MM.1S (cell line): ENCODE data around the gene YY1AP1.
"Not testable (repeated sequence)": the region's sequence is repeated elsewhere in the genome, so short reads cannot be mapped to it uniquely, and the experiment has no call there.

Experiments used
- DNase-seq: peaks from one replicate; pipeline ENCODE4 v3.0.0-alpha.2; 2015
- H2AFZ ChIP-seq: fragments of 300-600 bp; sonication (generic); 2 replicates; pipeline ENCODE4 v1.6.0; 2016; ENCODE audit warnings: antibody characterized with exemption, low read length
- H3F3A ChIP-seq: fragments of 300-600 bp; sonication (generic); 2 replicates; pipeline ENCODE4 v1.6.1; 2016; ENCODE audit warnings: mild to moderate bottlenecking, antibody characterized with exemption, low read length, moderate library complexity, mixed read lengths; ENCODE audit not compliant: insufficient read depth
- H3K27ac ChIP-seq: fragments of 300-600 bp; sonication (generic); 2 replicates; pipeline ENCODE4 v1.5.1; 2016; ENCODE audit warnings: mild to moderate bottlenecking, low read length
- H3K27me3 ChIP-seq: fragments of 300-600 bp; sonication (generic); replicated peaks from 2 replicates; pipeline ENCODE4 v1.6.0; 2016; ENCODE audit warnings: low read length; ENCODE audit not compliant: insufficient read depth
- H3K36me3 ChIP-seq: fragments of 300-600 bp; sonication (generic); replicated peaks from 2 replicates; pipeline ENCODE4 v1.6.1; 2016; ENCODE audit warnings: mild to moderate bottlenecking, low read length, mixed read lengths; ENCODE audit not compliant: insufficient read depth
- H3K4me1 ChIP-seq: fragments of 300-600 bp; sonication (generic); 2 replicates; pipeline ENCODE4 v1.6.1; 2016; ENCODE audit warnings: low read length, mixed read lengths
- H3K4me2 ChIP-seq: fragments of 300-600 bp; sonication (generic); 2 replicates; pipeline ENCODE4 v1.6.0; 2016; ENCODE audit warnings: low read depth, low read length
- H3K4me3 ChIP-seq: fragments of 300-600 bp; sonication (generic); 2 replicates; pipeline ENCODE4 v1.5.1; 2016; ENCODE audit warnings: low read length, mixed read lengths
- H3K79me2 ChIP-seq: fragments of 300-600 bp; sonication (generic); 2 replicates; pipeline ENCODE4 v1.6.1; 2016; ENCODE audit warnings: mixed run types, low read length, mixed read lengths
- H3K9ac ChIP-seq: fragments of 300-600 bp; sonication (generic); 2 replicates; pipeline ENCODE4 v1.6.1; 2016; ENCODE audit warnings: low read length, mixed read lengths
- H3K9me2 ChIP-seq: fragments of 300-600 bp; sonication (generic); replicated peaks from 2 replicates; pipeline ENCODE4 v1.6.1; 2016; ENCODE audit warnings: mild to moderate bottlenecking, low read length, mixed read lengths; ENCODE audit not compliant: insufficient read depth
- H3K9me3 ChIP-seq: fragments of 300-600 bp; sonication (generic); replicated peaks from 2 replicates; pipeline ENCODE4 v1.6.1; 2016; ENCODE audit warnings: mild to moderate bottlenecking, low read length, mixed read lengths; ENCODE audit not compliant: insufficient read depth
- H4K20me1 ChIP-seq: fragments of 300-600 bp; sonication (generic); 2 replicates; pipeline ENCODE4 v1.6.1; 2016; ENCODE audit warnings: mild to moderate bottlenecking, low read length, moderate library complexity, mixed read lengths; ENCODE audit not compliant: insufficient read depth
- CTCF ChIP-seq: fragments of 300-600 bp; sonication (generic); IDR thresholded peaks from 2 replicates; pipeline ENCODE4 v1.5.1; 2016; ENCODE audit warnings: antibody characterized with exemption, low read length, mixed read lengths
- EZH2 ChIP-seq: fragments of 300-600 bp; sonication (generic); optimal IDR thresholded peaks from 2 replicates; pipeline ENCODE3; 2017; ENCODE audit warnings: low read depth, mild to moderate bottlenecking, antibody characterized with exemption, low read length, mixed read lengths
- EZH2phosphoT487 ChIP-seq: fragments of 300-600 bp; sonication (generic); IDR thresholded peaks from 2 replicates; pipeline ENCODE4 v1.6.1; 2018; ENCODE audit warnings: antibody characterized with exemption, low read length

The YY1AP1 gene

DNA sequence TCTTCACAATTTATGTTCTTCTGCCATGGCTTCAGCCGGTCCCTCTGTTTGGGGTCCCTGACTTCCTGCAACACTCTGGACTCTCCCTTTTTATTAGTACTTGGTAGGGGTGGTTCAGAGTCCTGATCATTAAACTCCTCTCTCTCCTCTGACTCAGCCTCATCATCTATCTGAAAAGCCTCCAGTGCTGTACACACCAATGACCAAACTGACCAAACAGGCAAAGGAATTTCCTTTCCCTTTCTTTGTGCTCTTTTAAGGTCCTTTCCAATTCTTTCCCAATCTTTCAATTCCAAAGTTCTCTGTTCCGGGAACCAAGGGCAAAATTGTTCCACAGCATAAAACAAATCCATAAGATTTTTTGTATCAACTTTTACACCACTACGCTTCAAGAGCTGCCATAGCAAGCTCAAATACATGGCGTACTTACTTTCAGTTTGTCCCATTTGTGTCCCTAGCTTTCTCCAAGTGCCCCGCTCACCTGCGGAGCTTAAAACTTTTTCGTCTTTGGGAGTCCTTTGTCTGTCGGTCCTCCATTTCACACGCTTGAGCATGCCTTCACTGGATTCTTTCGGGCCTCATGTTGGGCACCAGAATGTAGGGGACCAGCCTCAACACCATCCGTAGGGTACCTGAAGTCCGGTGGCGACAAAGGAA lies 9.9 kb upstream of the YY1AP1 start:
- Histone ChIP-seq H3K79me2 (peaks cover 76% of the 10 kb centered on the region), H3K4me2 (no peak overlapping the region), H3K36me3 (peaks cover 20% of the 10 kb centered on the region), H3F3A (peaks cover 8% of the 10 kb centered on the region; the same call in 1 of the 2 replicates), H3K4me1 (peaks cover 8% of the 10 kb centered on the region), H3K9ac (no peak overlapping the region), H3K9me3 (no peaks in the 10 kb centered on the region), H2AFZ (no peak overlapping the region), H3K9me2 (no peaks in the 10 kb centered on the region), H4K20me1 (peaks cover 10% of the 10 kb centered on the region; the same call in 1 of the 2 replicates), H3K4me3 (no peak overlapping the region), H3K27me3 (no peaks in the 10 kb centered on the region), H3K27ac (no peak overlapping the region)
- TF ChIP-seq EZH2 (no peak), EZH2phosphoT487 (no peak), CTCF (no peak)
- peak; percentile 4 for DNase-seq

GRCh38 chr1:155697616-155698015 lies 9.0 kb upstream of the YY1AP1 start:
- not testable (repeated sequence) for H3K4me1 ChIP-seq, H2AFZ ChIP-seq, H3K4me3 ChIP-seq, H3K27ac ChIP-seq, H3K4me2 ChIP-seq, H3F3A ChIP-seq, H3K27me3 ChIP-seq, H3K9me3 ChIP-seq, H3K9ac ChIP-seq, H3K9me2 ChIP-seq, DNase-seq, H4K20me1 ChIP-seq
- Histone ChIP-seq H3K79me2 (peaks cover 67% of the 10 kb centered on the region), H3K36me3 (peaks cover 20% of the 10 kb centered on the region)

DNA sequence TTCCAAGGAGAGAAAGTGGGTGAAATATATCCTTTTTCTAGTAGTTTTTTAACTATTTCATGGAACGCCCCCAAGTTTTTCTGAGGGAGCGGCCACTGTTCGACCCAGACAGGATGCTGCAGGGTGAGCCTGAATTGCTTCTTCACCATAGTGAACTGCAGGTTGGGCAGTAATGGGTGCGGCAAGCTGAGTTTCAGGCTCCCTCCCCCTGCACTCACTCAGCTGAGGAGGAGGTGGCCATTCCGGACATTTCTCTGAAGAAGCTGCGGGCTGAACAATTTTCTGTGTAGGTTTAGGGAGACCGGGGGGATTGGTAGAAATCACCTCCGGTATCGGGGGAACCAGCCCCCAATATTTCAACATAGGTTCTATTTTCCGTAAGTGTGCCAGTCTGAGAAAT lies 8.5 kb upstream of the YY1AP1 start:
- Histone ChIP-seq H3K27ac (no peak overlapping the region), H3K27me3 (no peaks in the 10 kb centered on the region), H3K4me3 (no peak overlapping the region), H3K9me3 (no peaks in the 10 kb centered on the region), H3K79me2 (peaks cover 61% of the 10 kb centered on the region), H3K4me1 (peaks cover 8% of the 10 kb centered on the region), H4K20me1 (peaks cover 10% of the 10 kb centered on the region; the same call in 1 of the 2 replicates), H3F3A (peaks cover 8% of the 10 kb centered on the region; the same call in 1 of the 2 replicates), H3K4me2 (no peak overlapping the region), H3K36me3 (peaks cover 20% of the 10 kb centered on the region), H3K9me2 (no peaks in the 10 kb centered on the region), H3K9ac (no peak overlapping the region), H2AFZ (no peak overlapping the region)
- peak; percentile 2 for DNase-seq
- TF ChIP-seq CTCF (no peak), EZH2 (no peak)

DNA sequence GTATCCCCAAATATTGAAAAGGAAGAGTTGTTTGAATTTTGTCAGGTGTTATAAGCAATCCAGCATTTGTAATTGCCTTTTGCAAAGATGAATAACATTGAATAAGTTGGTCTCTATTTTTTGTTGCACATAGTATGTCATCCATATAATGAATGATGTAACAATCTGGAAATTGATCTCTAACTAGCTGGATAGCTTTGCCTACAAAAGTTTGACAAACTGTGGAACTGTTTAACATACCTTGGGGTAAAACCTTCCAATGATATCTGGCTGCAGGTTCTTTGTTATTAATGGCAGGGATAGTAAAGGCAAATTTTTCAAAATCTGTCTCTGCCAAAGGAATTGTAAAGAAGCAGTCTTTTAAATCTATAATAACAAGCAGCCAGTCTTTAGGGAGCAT lies 8.0 kb upstream of the YY1AP1 start:
- no peak for DNase-seq
- H3K79me2 ChIP-seq, result peaks cover 60% of the 10 kb centered on the region
- no peaks in the 10 kb centered on the region for H3K9me2 ChIP-seq
- H4K20me1 ChIP-seq, result peaks cover 10% of the 10 kb centered on the region; the same call in 1 of the 2 replicates
- peaks cover 20% of the 10 kb centered on the region for H3K36me3 ChIP-seq
- H3K4me2 ChIP-seq, result no peak overlapping the region
- no peak overlapping the region for H3K4me3 ChIP-seq
- H3K9me3 ChIP-seq, result no peaks in the 10 kb centered on the region
- peaks cover 8% of the 10 kb centered on the region; the same call in 1 of the 2 replicates for H3F3A ChIP-seq
- no peaks in the 10 kb centered on the region for H3K27me3 ChIP-seq
- H2AFZ ChIP-seq, result no peak overlapping the region
- no peak overlapping the region for H3K9ac ChIP-seq
- peaks cover 8% of the 10 kb centered on the region for H3K4me1 ChIP-seq
- H3K27ac ChIP-seq, result no peak overlapping the region
- TF ChIP-seq CTCF, result no peak
- no peak for TF ChIP-seq EZH2phosphoT487
- no peak for TF ChIP-seq EZH2
